HG03558 (cell line): ENCODE results near the gene PHPT1.
"Not testable (repeated sequence)": the region's sequence is repeated elsewhere in the genome, so short reads cannot be mapped to it uniquely, and the experiment has no call there.

Source experiments
- ATAC-seq: cut with Tn5 transposase; IDR thresholded peaks from one replicate; pipeline ENCODE4 v1.9.1; 2021; ENCODE audit warnings: moderate number of reproducible peaks; ENCODE audit not compliant: unreplicated experiment; ENCODE audit errors: extremely low read depth

PHPT1 gene

GRCh38 chr9:136881691-136882108 lies 32.5 kb downstream of the PHPT1 start:
- no peak for ATAC-seq

DNA sequence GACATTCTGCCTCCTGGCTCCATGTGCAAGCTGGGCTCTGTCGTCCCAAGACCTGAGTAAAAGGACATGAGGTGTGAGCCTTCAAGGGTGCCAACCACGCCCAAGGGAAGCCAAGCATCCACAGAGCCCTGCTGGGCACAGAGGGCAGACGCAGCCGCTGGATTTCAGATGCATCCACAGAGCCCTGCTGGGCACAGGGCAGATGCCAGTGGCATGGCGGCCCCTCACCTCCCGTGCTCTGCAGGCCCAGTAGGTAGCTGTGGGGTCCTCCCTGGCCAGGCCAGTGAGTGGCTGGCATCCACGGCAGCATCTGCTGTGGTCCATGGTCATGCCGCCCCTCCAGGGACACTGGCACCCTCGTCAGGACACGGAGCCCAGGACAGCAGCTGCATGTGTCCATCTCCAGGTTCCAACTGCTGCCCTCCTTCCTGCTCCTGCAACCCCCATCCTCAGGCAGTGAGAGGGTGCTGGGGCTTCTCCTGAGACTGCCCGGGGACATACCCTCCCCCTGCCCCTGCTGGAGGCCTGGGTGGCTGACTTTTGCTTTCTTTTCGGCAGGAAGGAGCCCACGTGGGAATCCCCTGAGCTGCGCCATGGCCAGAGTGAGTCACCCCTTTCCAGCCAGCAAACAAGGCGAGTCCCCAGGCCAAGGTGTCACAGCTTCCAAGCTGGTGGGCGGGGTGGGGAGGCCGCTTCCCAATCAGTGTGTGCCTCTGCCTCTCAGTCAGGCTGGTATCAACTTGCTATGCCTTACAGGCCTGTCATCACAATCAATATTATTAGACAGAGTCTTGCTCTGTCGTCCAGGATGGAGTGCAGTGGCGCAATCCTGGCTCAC lies 33.1 kb downstream of the PHPT1 start:
- ATAC-seq = no peak

GRCh38 chr9:136882947-136883283 lies 33.7 kb downstream of the PHPT1 start:
- not testable (repeated sequence) for ATAC-seq

DNA sequence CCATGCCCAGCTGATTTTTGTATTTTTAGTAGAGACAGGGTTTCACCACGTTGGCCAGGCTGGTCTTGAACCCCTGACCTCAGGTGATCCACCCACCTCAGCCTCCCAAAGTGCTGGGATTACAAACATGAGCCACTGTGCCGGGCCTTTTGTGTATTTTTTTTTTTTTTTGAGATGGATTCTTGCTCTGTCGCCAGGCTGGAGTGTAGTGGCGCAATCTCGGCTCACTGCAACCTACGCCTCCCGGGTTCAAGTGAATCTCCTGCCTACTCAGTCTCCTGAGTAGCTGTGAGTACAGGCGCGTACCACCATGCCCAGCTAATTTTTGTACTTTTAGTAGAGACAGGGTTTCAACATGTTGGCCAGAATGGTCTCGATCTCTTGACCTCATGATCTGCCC lies 34.5 kb downstream of the PHPT1 start:
- not testable (repeated sequence) for ATAC-seq

GRCh38 chr9:136885950-136886578 lies 36.9 kb downstream of the PHPT1 start, which contains the start of gene TRAF2:
Gene TRAF2, plus strand, starts transcription at chr9:136886516. Its CDS starts 12,225 bp downstream, at chr9:136898741.
- peak; percentile 69 for ATAC-seq

DNA sequence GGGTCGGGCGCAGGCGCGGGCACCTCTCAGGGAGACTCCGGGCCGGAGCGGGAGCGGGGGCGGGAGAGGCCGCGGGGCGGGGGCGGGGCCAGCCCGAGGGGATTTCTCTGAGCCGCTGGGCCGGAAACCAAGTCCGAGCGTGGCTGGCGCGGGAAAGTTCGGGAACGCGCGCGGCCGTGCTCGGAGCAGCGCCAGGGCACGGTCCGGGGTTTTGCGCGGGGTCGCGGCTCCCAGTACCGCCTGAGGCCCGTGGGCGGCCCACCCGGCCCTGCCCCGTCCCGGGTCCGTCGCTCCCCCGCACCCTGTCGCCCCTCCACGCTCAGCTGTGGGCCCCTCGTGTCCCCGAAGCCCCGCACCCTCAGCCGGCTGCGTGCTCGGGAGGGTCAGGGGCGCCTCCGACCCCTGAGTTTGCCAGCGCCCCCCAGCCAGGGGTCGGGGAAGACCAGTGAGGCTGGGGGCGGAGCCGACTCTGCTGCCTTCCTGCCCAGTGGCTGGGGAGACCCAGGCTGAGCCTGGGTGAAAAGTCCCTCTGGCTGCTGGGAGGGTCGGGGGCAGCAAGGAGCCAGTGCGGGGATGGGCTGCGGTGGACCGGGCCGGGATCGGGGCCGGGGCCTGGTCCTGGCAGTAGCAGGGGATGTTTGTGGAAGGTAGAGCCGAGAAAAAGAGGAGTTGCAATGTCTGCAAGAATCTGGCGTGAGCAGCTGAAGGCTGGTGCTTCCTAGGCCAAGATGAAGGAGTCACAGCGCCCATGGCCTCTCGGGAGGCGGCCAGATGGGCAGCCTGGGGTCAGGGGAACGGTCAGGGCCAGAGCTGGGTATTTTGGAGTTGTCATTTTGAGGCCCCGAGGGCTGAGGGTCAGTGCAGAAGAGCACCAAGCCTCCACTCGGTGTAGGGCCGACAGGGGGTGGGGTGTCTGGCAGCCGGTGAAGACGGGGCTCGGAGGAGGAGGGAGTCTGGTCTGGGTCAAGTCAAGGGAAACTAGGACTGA lies 37.7 kb downstream of the PHPT1 start:
- ATAC-seq = no peak

GRCh38 chr9:136888454-136888853 lies 39.2 kb downstream of the PHPT1 start:
- no peak for ATAC-seq

- no peak for ATAC-seq
Measured at GRCh38 chr9:136889858-136890257, 40.6 kb downstream of the PHPT1 start.

- no peak for ATAC-seq
Measured at GRCh38 chr9:136890661-136891060, 41.5 kb downstream of the PHPT1 start.

DNA sequence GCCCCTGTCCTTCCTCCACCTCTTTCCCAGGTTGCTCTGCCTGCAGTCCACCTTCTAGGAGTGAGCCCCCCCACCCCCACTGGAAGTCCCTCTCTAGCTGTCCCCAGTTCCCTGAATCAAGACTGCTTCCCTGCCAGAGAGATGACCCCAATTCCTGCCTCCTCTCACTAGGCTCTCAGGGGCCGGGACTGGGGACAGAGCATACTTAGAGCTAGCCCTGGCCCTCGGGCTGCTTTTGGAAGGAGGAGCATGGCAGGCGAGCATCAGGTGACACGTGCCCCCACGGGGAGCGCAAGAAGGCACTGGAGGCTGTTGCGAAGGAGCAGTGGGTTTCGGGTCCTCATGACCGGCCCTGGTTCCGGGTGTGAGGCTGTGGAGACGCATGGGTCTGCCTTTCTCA lies 46.8 kb downstream of the PHPT1 start:
- ATAC-seq = no peak

GRCh38 chr9:136898483-136899100 lies 49.4 kb downstream of the PHPT1 start:
- no peak for ATAC-seq

DNA sequence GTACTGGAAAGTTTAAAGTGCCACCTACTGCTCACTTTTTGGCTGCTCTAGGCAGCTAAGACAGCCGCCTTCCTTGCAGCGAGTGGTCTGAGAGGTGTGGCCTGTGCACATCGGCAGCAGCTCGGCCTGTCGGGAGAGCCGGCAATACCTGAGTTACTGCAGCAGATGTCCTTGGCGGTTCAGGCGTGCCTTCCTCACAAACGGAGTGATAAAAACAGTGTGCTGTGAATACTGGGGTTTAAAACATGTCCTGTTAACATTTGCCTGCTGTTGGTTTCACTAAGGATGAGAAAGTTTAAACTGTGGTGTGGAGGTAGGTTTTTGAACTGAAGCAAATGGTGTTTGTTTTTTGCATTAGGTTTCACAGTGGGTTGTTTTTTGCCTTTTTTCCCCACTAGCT lies 50.0 kb downstream of the PHPT1 start:
- ATAC-seq = no peak

DNA sequence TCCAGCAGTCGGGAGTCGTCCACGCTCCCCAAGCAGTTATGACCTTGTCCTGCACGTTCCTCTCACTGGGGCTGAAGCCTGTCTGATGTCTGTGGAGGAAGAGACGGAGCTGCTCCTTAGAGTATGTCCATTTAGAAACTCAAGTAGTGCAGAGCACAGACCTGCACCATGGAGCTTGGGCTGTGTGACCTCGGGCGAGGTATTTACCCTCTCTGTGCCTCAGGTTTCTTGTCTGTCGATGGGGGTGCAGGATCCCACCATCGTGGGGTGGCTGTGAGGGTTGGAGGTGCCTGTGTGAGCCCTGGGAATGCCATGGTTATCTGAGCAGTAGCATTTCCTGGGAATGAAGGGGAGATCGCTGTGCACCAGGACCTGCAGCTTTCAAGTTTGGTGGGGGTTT lies 51.3 kb downstream of the PHPT1 start:
- ATAC-seq = no peak
